ENCODE measurements around the gene VPS16.
A peak's percentile ranks its signal among the peaks of the same experiment; 100 is the strongest.

VPS16 gene

GRCh38 chr20:2840967-2841531 is 504 bp downstream of the VPS16 start:
- Histone ChIP-seq H3K27me3 (ENCODE audit: insufficient read depth, poor library complexity, severe bottlenecking) (no peaks in the 10 kb centered on the region), H3K4me3 (replicated peaks; ENCODE audit: insufficient read depth, low read length) (peak overlapping the region; percentile 83), H3K27ac (replicated peaks) (peak overlapping the region; percentile 87)
- TF ChIP-seq, protein P1, sequence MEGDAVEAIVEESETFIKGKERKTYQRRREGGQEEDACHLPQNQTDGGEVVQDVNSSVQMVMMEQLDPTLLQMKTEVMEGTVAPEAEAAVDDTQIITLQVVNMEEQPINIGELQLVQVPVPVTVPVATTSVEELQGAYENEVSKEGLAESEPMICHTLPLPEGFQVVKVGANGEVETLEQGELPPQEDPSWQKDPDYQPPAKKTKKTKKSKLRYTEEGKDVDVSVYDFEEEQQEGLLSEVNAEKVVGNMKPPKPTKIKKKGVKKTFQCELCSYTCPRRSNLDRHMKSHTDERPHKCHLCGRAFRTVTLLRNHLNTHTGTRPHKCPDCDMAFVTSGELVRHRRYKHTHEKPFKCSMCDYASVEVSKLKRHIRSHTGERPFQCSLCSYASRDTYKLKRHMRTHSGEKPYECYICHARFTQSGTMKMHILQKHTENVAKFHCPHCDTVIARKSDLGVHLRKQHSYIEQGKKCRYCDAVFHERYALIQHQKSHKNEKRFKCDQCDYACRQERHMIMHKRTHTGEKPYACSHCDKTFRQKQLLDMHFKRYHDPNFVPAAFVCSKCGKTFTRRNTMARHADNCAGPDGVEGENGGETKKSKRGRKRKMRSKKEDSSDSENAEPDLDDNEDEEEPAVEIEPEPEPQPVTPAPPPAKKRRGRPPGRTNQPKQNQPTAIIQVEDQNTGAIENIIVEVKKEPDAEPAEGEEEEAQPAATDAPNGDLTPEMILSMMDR (IDR thresholded peaks at IDR 0.05; ENCODE audit: insufficient read depth, low read length), result no peak
- TF ChIP-seq POLR2AphosphoS5 (IDR thresholded peaks at IDR 0.05; ENCODE audit: low read depth), result no peak
- no peak for TF ChIP-seq SPI1 (IDR thresholded peaks at IDR 0.05; ENCODE audit: borderline replicate concordance, low read depth)
- no peak for TF ChIP-seq REST (IDR thresholded peaks at IDR 0.05; ENCODE audit: insufficient replicate concordance, low read depth)
- TF ChIP-seq GABPA (IDR thresholded peaks at IDR 0.05; ENCODE audit: low read depth), result no peak
- peak; percentile 22 to 39 for DNase-seq (ENCODE audit: low read depth in 1 of 2, low spot score in 1 of 2)

DNA sequence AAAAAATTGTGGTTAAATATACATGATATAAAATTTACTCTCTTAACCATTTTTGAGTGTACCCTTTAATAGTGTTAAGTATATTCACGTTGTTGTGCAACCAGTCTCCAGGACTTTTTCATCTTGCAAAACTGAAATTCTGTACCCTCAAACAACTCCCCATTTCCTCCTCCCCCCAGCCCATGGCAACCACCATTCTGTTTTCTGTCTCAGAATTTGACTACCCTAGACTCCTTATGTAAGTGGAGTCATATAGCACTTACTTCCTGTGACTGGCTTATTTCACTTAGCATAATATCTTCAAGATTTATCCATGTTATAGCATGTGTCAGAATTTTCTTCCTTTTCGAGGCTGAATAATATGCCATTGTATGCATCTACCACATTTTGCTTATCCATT is 5.1 kb downstream of the VPS16 start:
- Histone ChIP-seq H3K27me3 (ENCODE audit: insufficient read depth, poor library complexity, severe bottlenecking) (no peaks in the 10 kb centered on the region), H3K4me3 (replicated peaks; ENCODE audit: insufficient read depth, low read length) (no peak overlapping the region), H3K27ac (replicated peaks) (no peak overlapping the region)
- DNase-seq (ENCODE audit: low read depth in 1 of 2, low spot score in 1 of 2), result no peak
- no peak for TF ChIP-seq SPI1 (IDR thresholded peaks at IDR 0.05; ENCODE audit: borderline replicate concordance, low read depth)
- TF ChIP-seq REST (IDR thresholded peaks at IDR 0.05; ENCODE audit: insufficient replicate concordance, low read depth), result no peak
- TF ChIP-seq GABPA (IDR thresholded peaks at IDR 0.05; ENCODE audit: low read depth), result no peak
- no peak for TF ChIP-seq POLR2AphosphoS5 (IDR thresholded peaks at IDR 0.05; ENCODE audit: low read depth)
- TF ChIP-seq, protein P1 (IDR thresholded peaks at IDR 0.05; ENCODE audit: insufficient read depth, low read length), result no peak

DNA sequence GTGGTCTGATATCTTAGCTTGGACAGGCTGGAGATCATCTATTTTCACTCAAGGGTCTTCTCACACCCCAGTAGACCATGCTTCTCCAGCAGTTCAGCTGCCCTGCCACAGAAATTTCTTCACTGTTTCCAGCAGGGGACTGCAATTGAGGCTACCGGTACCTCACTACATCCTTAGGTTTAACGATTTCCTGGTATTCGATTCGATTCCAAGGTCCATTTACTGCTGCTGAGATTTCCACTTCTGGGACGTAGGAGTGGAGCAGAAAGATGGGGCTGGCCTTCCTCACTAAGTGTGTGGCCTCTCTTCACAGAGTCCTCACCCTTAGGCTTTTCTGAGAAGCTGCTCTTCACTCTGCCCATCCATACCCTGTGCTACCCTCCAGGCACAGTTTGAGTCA is 6.2 kb downstream of the VPS16 start:
- H3K4me3 ChIP-seq (replicated peaks; ENCODE audit: insufficient read depth, low read length), result no peak overlapping the region
- DNase-seq (ENCODE audit: low read depth in 1 of 2, low spot score in 1 of 2), result no peak
- no peak overlapping the region for H3K27ac ChIP-seq (replicated peaks)
- no peaks in the 10 kb centered on the region for H3K27me3 ChIP-seq (ENCODE audit: insufficient read depth, poor library complexity, severe bottlenecking)
- TF ChIP-seq SPI1 (IDR thresholded peaks at IDR 0.05; ENCODE audit: borderline replicate concordance, low read depth) (no peak), POLR2AphosphoS5 (IDR thresholded peaks at IDR 0.05; ENCODE audit: low read depth) (no peak)

DNA sequence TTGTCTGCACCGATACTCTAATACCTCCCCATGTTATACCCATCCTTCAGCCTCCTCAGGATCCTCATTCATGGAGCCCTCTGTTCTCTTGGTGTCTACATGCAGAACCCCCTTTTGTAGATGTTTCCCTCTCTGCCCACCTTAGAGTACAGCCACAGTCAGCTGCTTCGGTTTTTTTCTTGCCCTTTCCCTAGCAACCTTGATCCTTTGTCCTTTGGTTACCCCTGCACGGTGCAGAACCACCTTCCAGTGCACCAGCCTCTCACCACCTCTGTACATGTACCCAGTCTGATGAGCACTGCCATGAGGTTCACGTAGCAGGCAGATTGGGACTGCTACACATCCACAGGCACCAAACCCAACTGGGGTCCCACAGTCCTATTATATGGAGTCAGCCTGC is 7.3 kb downstream of the VPS16 start:
- Histone ChIP-seq H3K4me3 (replicated peaks; ENCODE audit: insufficient read depth, low read length) (no peak overlapping the region), H3K27ac (replicated peaks) (no peak overlapping the region), H3K27me3 (ENCODE audit: insufficient read depth, poor library complexity, severe bottlenecking) (no peaks in the 10 kb centered on the region)
- no peak for TF ChIP-seq GABPA (IDR thresholded peaks at IDR 0.05; ENCODE audit: low read depth)
- TF ChIP-seq, protein P1 (IDR thresholded peaks at IDR 0.05; ENCODE audit: insufficient read depth, low read length), result no peak
- DNase-seq (ENCODE audit: low read depth in 1 of 2, low spot score in 1 of 2), result no peak
